ENCODE data around the gene SLC15A2.
"Not testable (repeated sequence)": the region's sequence is repeated elsewhere in the genome, so short reads cannot be mapped to it uniquely, and the experiment has no call there.

The SLC15A2 gene

GRCh38 chr3:121924734-121925133, 30.5 kb downstream of the SLC15A2 start:
- no peak for DNase-seq

- DNase-seq: no peak
These were observed 32.2 kb downstream of the SLC15A2 start for GRCh38 chr3:121926380-121926779.

GRCh38 chr3:121938141-121938855, 44.1 kb downstream of the SLC15A2 start:
- DNase-seq: not testable (repeated sequence)

GRCh38 chr3:121941592-121941991, 47.4 kb downstream of the SLC15A2 start:
- no peak for DNase-seq

DNA sequence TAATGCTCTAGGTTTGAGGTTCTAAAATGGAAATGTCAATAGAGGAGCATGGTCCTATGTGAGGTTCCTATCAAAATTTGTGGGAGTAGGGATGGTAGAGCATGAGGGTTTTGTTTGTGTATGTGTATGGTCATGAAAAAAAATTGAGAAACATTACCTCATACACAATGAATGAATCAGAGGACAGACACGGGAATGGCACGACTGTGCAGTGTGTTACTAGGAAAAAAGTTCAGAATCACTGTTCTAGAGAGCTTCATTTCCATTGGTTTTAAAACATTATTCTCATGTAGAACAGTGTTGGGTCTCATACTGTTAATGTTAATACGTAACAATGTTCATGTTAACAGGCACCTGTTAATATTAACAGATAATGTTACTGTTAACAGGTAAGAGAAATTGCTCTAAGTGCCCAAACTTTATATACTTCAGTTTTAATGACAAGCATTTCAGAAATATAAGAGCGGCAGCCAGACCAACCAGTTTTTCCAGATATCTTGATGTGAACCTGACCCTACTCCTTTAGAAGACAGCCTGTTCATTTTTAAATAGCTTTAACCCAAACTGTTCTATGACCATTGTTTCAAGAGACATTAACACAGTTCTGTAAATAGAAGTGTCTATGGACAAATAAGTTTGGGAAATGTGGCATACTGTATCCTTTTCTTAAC, 48.0 kb downstream of the SLC15A2 start:
- no peak for DNase-seq

GRCh38 chr3:121943431-121943830, 49.2 kb downstream of the SLC15A2 start:
- no peak for DNase-seq

DNA sequence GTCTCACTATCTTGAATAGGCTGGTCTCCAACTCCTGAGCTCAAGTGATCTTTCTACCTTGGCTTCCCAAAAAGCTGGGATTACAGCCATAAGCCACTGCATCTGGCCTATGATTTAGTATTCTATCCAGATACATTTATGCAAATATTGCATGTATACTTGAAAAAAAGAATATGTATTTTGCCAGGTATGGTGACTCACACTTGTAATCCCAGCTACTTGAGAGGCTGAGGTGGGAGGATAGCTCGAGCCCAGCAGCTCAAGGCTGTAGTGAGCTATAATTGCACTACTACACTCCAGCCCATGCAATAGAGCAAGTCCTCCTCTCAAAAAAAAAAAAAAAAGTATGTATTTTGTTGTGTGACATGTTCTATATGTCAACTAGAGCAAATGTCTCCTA, 54.4 kb downstream of the SLC15A2 start:
- no peak for DNase-seq

DNA sequence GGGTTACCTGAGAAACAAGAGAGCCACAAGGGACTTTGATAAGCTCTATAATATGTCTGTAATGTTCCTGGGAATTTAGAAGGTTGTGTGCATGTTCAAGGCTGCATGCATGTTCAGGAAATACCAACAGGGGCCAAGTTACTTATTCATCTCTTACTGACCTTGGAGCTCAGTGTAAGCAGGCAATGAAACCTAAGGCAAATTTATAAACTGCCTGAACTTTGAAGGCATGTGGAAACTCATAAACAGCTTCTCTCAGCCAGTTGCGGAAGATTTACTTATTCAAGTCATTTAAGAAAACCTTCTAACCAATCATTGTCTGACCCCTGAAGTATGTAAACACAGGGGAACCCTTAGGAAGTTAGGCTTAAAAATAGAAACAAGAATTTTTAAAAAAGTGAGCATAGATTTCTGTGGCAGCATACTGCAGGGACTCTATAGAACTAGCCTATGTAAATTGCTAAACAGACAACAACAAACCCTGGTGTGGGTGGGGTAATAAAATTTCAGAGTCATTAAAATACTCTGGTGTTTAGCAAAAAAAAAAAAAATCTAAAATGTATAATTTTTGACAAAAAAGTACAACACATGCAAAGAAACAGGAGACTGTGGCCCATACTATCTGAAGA, 57.2 kb downstream of the SLC15A2 start:
- no peak for DNase-seq

GRCh38 chr3:121956363-121956762, 62.2 kb downstream of the SLC15A2 start:
- DNase-seq: no peak

- no peak for DNase-seq
These were observed 63.6 kb downstream of the SLC15A2 start for GRCh38 chr3:121957674-121958415.

DNA sequence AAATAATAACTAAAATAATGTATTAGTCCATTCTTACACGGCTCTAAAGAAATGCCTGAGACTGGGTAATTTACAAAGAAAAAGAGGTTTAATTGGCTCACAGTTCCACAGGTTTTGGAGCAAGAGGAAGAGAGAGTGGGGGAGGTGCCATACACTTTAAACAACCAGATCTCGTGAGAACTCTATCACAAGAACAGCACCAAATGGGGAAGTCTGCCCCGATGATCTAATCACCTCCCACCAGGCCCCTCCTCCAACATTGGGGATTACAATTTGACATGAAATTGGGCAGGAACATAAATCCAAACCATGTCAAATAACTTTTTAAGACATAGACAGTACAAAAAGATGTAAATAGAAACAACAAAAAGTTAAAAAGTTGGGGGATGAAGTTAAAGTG, 64.6 kb downstream of the SLC15A2 start:
- no peak for DNase-seq

GRCh38 chr3:121961283-121961682, 67.1 kb downstream of the SLC15A2 start:
- DNase-seq: no peak

DNA sequence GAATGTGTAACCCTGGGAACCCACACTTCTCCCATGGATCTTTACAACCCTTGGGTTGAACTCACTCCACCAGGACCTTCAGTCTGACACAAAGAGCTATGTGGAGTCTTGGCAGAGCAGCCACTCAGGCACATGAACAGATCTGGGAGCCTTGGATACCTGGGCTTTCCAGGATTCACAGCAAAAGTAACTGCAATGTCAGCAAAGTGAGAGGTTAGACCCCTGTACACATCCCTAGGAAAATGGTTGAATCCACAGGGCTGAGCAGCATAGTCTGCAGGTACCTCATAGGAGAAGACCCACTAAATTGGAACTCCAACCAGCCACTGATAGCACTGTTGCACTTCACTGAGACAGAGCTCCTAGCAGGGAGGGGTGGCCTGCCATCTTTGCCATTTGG, 68.2 kb downstream of the SLC15A2 start:
- no peak for DNase-seq

- no peak for DNase-seq
These were observed 69.4 kb downstream of the SLC15A2 start for GRCh38 chr3:121963608-121964007.

DNA sequence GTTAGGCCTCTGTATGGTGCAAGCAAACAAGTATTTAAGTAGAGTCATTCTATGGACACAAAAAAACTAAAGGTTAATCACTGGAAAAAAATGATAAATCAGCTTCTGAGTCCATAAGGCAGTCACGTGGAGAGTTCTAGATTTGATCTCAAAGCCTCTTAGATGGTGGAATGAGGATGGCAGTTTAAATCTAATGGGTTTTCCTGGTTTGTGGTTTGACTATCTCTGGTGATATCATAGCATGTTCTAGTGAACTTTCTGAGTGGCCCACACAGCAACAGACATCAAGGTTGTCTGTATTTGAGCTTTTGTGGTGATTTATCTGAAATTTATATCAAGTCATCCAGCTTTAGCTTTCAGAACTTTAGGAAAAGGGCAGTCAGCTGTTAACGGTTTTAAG, 75.4 kb downstream of the SLC15A2 start:
- DNase-seq: no peak

DNA sequence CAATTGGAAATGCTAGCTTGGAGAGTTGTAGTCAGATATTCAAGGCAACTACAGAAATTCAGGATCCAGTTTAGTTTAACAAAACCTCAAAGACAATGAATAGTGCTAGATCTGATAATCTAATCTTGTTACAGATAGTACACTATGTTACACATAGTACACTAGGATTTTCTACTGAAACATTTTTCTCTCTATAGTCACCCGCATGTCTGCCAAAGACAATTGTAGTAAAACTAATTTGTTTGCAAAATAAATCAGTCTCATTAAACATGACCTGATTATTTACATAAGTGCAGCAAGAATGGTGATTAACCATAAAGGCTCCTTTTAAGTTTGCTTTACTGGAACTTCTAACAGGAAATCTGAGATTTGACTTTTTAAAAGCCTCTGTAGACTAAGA, 75.8 kb downstream of the SLC15A2 start:
- no peak for DNase-seq

- no peak for DNase-seq
These were observed 80.5 kb downstream of the SLC15A2 start for GRCh38 chr3:121974601-121975111.

DNA sequence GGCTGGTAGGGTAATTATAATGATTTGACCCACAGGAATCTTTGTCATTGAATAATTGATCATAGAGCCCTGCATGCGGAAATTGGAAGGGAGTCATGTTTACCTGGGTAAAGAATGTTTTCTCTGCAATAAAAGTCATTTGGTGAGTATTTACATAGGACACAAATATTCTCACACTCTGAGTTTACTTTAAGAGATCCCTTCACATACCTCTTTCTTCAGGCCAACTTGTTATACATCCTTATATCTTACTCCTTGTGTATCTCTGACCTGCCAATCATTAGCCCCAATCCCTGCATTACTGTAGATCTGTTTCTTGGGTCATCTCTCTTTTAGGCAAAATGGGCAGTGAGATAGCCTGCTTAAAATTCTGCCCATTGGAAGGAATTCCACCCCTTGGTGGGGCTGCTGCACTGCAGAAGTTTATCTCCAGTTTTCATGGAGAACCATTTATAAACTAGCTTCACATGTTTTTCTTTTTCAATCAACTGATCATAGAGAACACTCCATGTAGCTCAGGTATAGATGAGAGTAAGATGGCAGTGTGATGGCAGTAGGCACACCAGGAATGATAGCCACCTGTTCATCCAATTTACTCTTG, 81.6 kb downstream of the SLC15A2 start:
- DNase-seq: no peak

DNA sequence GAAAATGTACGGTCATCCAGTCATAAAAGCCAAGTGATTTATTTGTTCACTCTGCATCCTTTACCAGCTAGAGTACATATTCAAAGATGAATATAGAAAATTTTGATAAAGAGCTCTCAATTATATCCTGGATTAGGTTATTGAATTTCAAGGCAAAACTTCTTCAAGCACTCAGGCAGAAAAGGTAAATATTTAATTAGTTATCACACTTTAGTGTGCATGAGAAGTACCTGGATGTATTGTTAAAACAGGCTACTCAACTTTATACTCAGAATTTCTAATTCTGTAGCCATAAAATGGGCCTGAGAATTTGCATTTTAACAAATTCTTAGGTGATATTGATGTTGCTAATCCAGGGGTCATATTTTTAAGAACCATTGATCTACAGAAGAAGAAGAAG, 82.5 kb downstream of the SLC15A2 start:
- no peak for DNase-seq

GRCh38 chr3:121979246-121979645, 85.0 kb downstream of the SLC15A2 start:
- no peak for DNase-seq

- no peak for DNase-seq
These were observed 85.7 kb downstream of the SLC15A2 start for GRCh38 chr3:121979734-121980449.

DNA sequence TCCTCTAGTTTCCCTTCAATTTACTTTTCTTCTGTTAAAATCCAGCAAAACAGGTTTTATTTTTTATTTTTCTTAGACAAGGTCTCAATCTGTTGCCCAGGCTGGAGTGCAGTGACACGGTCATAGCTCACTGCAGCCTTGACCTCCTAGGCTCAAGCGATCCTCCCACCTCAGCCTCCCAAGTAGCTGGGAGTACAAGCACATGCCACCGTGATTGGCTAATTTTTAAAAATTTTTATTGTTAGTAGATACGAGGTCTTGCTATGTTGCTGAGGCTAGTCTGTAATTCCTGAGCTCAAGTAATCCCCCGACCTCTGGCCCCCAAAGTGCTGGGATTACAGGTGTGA, 86.2 kb downstream of the SLC15A2 start:
- DNase-seq: no peak
